Dermis blood vessel endothelial cell (primary cell): Measurements from ENCODE around the gene CHST9. TPM values are rescaled to one million over a fixed set of nuclear protein-coding genes. Genes with fewer than 3 reads are reported as not detected.

Experiments used
- DNase-seq: peaks from one replicate; pipeline ENCODE4 v3.0.0; 2010
- total RNA-seq: library from RNA; depleted of rRNA; stranded (reverse); fragments of >200 nt; gene quantifications from 2 replicates; pipeline ENCODE4 v1.2.3, GENCODE V29; 2014

CHST9 gene
- total RNA-seq, 1 donor from 2014 or later: 0.34 TPM

- DNase-seq: no peak
Measured at GRCh38 chr18:27081701-27082100, 103.4 kb downstream of the CHST9 start.

GRCh38 chr18:27075828-27076227 lies 109.3 kb downstream of the CHST9 start:
- DNase-seq: no peak

GRCh38 chr18:27073404-27073830 lies 111.7 kb downstream of the CHST9 start:
- no peak for DNase-seq

GRCh38 chr18:27064673-27065072 lies 120.4 kb downstream of the CHST9 start:
- DNase-seq: no peak

- DNase-seq: no peak
Measured at GRCh38 chr18:27062802-27063201, 122.3 kb downstream of the CHST9 start.

- DNase-seq: no peak
Measured at GRCh38 chr18:27061488-27062095, 123.5 kb downstream of the CHST9 start.

GRCh38 chr18:27057519-27058234 lies 127.4 kb downstream of the CHST9 start:
- no peak for DNase-seq

GRCh38 chr18:27054926-27055325 lies 130.2 kb downstream of the CHST9 start:
- no peak for DNase-seq

- no peak for DNase-seq
Measured at GRCh38 chr18:27049969-27050368, 135.1 kb downstream of the CHST9 start.

- DNase-seq: no peak
Measured at GRCh38 chr18:27045342-27045741, 139.8 kb downstream of the CHST9 start.

GRCh38 chr18:27042177-27042576 lies 142.9 kb downstream of the CHST9 start:
- DNase-seq: no peak

GRCh38 chr18:27040796-27041195 lies 144.3 kb downstream of the CHST9 start:
- no peak for DNase-seq

- no peak for DNase-seq
Measured at GRCh38 chr18:27033722-27034121, 151.4 kb downstream of the CHST9 start.

- no peak for DNase-seq
Measured at GRCh38 chr18:27030421-27030820, 154.7 kb downstream of the CHST9 start.

GRCh38 chr18:27022477-27022876 lies 162.6 kb downstream of the CHST9 start:
- no peak for DNase-seq

GRCh38 chr18:27017901-27018500 lies 167.1 kb downstream of the CHST9 start:
- no peak for DNase-seq

- DNase-seq: no peak
Measured at GRCh38 chr18:27014841-27015240, 170.3 kb downstream of the CHST9 start.

GRCh38 chr18:27010784-27011183 lies 174.3 kb downstream of the CHST9 start:
- no peak for DNase-seq

GRCh38 chr18:27009293-27009692 lies 175.8 kb downstream of the CHST9 start:
- DNase-seq: no peak

- no peak for DNase-seq
Measured at GRCh38 chr18:27008575-27008974, 176.5 kb downstream of the CHST9 start.

GRCh38 chr18:27007880-27008279 lies 177.2 kb downstream of the CHST9 start:
- DNase-seq: no peak

- DNase-seq: no peak
Measured at GRCh38 chr18:27005589-27005988, 179.5 kb downstream of the CHST9 start.

GRCh38 chr18:27004056-27004829 lies 180.9 kb downstream of the CHST9 start:
- DNase-seq: no peak
